Calu3 (cell line): ENCODE results near the gene UNK. TPM values are rescaled to one million over a fixed set of nuclear protein-coding genes. Genes with fewer than 3 reads are reported as not detected.

Experiments
- BruUV-seq: library from RNA; stranded (reverse); fragments of 400-500 nt; replicated peaks from 2 replicates; lab custom pipeline; 2021; lab: Mats Ljungman, UMichigan
- CTCF ChIA-PET: fragments of 300-600 bp; sonication (Branson Sonifier 250); formaldehyde crosslinking; loops from one replicate; lab custom pipeline; 2022; ENCODE audit warnings: antibody characterized with exemption; lab: Charles Lee
- DNase-seq: peaks from one replicate; pipeline ENCODE4 v3.0.0; 2022
- H3K27ac Mint-ChIP-seq: one replicate; pipeline ENCODE4 v1.8.0; 2022; ENCODE audit warnings: mixed read lengths; ENCODE audit not compliant: unreplicated experiment
- H3K27me3 Mint-ChIP-seq: one replicate; pipeline ENCODE4 v1.8.0; 2022; ENCODE audit warnings: mixed read lengths; ENCODE audit not compliant: unreplicated experiment
- H3K36me3 Mint-ChIP-seq: one replicate; pipeline ENCODE4 v1.8.0; 2022; ENCODE audit warnings: mild to moderate bottlenecking, moderate library complexity, mixed read lengths; ENCODE audit not compliant: insufficient read depth, unreplicated experiment
- H3K4me1 Mint-ChIP-seq: one replicate; pipeline ENCODE4 v1.8.0; 2022; ENCODE audit warnings: mild to moderate bottlenecking, low read depth, mixed read lengths; ENCODE audit not compliant: unreplicated experiment
- H3K4me3 Mint-ChIP-seq: one replicate; pipeline ENCODE4 v1.8.0; 2022; ENCODE audit warnings: mild to moderate bottlenecking, low read depth, moderate library complexity, mixed read lengths; ENCODE audit not compliant: unreplicated experiment
- H3K9me3 Mint-ChIP-seq: one replicate; pipeline ENCODE4 v1.8.0; 2022; ENCODE audit warnings: low read depth, mixed read lengths; ENCODE audit not compliant: unreplicated experiment
- CTCF ChIP-seq: fragments of 200-600 bp; IDR thresholded peaks from one replicate; pipeline ENCODE4 v1.8.0; 2022; ENCODE audit warnings: antibody characterized with exemption; ENCODE audit not compliant: unreplicated experiment
- intact Hi-C: fragments of 100-400 bp; cut with micrococcal nuclease; formaldehyde crosslinking; loops from one replicate; pipeline ENCODE4 v1.10.0; 2022; ENCODE audit not compliant: unreplicated experiment
- total RNA-seq: library from RNA; stranded (reverse); gene quantifications from 2 replicates; pipeline ENCODE4 v1.2.3, GENCODE V29; 2022

Gene UNK
- total RNA-seq, 1 experiment from 2014 or later: 26.0 TPM

- CTCF ChIA-PET: no interaction called here
- Mint-ChIP-seq H3K36me3 (peaks cover 72% of the 10 kb centered on the region), H3K4me3 (no peak overlapping the region), H3K9me3 (no peaks in the 10 kb centered on the region), H3K27ac (no peak overlapping the region), H3K27me3 (no peaks in the 10 kb centered on the region), H3K4me1 (no peaks in the 10 kb centered on the region)
- DNase-seq: no peak
- BruUV-seq: no TSS peak
- intact Hi-C loops: no loop called here
- TF ChIP-seq CTCF: no peak
These were observed 49.8 kb downstream of the UNK start for GRCh38 chr17:75834279-75834920.

- no peak for TF ChIP-seq CTCF
- Mint-ChIP-seq H3K4me1 (no peaks in the 10 kb centered on the region), H3K27me3 (no peaks in the 10 kb centered on the region), H3K36me3 (peaks cover 71% of the 10 kb centered on the region), H3K4me3 (no peak overlapping the region), H3K27ac (no peak overlapping the region), H3K9me3 (no peaks in the 10 kb centered on the region)
- CTCF ChIA-PET: no interaction called here
- no peak for DNase-seq
- intact Hi-C loops: no loop called here
- no TSS peak for BruUV-seq
These were observed 50.5 kb downstream of the UNK start for GRCh38 chr17:75834928-75835653.

- Mint-ChIP-seq H3K36me3 (peaks cover 70% of the 10 kb centered on the region), H3K4me1 (no peaks in the 10 kb centered on the region), H3K9me3 (no peaks in the 10 kb centered on the region), H3K27ac (no peak overlapping the region), H3K4me3 (no peak overlapping the region), H3K27me3 (no peaks in the 10 kb centered on the region)
- no peak for DNase-seq
- intact Hi-C loops: no loop called here
- BruUV-seq: no TSS peak
- TF ChIP-seq CTCF: no peak
- CTCF ChIA-PET: no interaction called here
These were observed 51.0 kb downstream of the UNK start for GRCh38 chr17:75835654-75835987.

- CTCF ChIA-PET: interaction anchor here (0.7 to 1.2 kb wide), 2 partner anchors 10 to 104 kb away, joined by 3 read pairs; partner anchors contain the start of gene FBF1
- no peaks in the 10 kb centered on the region for H3K4me1 Mint-ChIP-seq
- H3K27ac Mint-ChIP-seq: no peak overlapping the region
- no peaks in the 10 kb centered on the region for H3K9me3 Mint-ChIP-seq
- DNase-seq: no peak
- BruUV-seq: no TSS peak
- intact Hi-C loops: no loop called here
- no peaks in the 10 kb centered on the region for H3K27me3 Mint-ChIP-seq
- no peak overlapping the region for H3K4me3 Mint-ChIP-seq
- H3K36me3 Mint-ChIP-seq: peaks cover 64% of the 10 kb centered on the region
- TF ChIP-seq CTCF: no peak
These were observed 52.0 kb downstream of the UNK start for GRCh38 chr17:75836605-75837004.
